Gastroesophageal sphincter (tissue), 4 donors: ENCODE measurements around the gene RHOJ. TPM values are rescaled to one million over a fixed set of nuclear protein-coding genes. Genes with fewer than 3 reads are reported as not detected.

Experiments used
- ATAC-seq: fragments of 150-250 bp; one replicate; pipeline ENCODE4 v1.9.1; 2016; ENCODE audit warnings: mild to moderate bottlenecking, moderate library complexity
- H3K27ac ChIP-seq, 4 donors: fragments of 200-600 bp; sonication (generic) in 3 of 4; 1 replicate in 3 of 4; 2 replicates in 1 of 4; pipeline ENCODE4 v1.5.1; 2016 to 2019
- H3K27me3 ChIP-seq: fragments of 200-600 bp; sonication (generic); one replicate; pipeline ENCODE4 v1.5.1; 2019
- H3K36me3 ChIP-seq, 2 donors: fragments of 200-600 bp; sonication (generic); one replicate each; pipeline ENCODE4 v1.5.1; 2019; ENCODE audit warnings: control low read depth in 1 of 2
- H3K4me1 ChIP-seq, 3 donors: fragments of 200-600 bp; sonication (generic); 1 replicate in 2 of 3; 2 replicates in 1 of 3; pipeline ENCODE4 v1.5.1; 2016 to 2019; ENCODE audit warnings: control low read depth in 2 of 3
- H3K4me3 ChIP-seq, 2 donors: fragments of 200-600 bp; sonication (generic); one replicate each; pipeline ENCODE4 v1.5.1; 2019; ENCODE audit warnings: mild to moderate bottlenecking in 1 of 2, moderate library complexity in 1 of 2
- H3K9me3 ChIP-seq, 3 donors: fragments of 200-600 bp; sonication (generic); one replicate each; pipeline ENCODE4 v1.5.1; 2017 to 2019; ENCODE audit warnings: control low read depth in 2 of 3
- EP300 ChIP-seq: sonication (generic); formaldehyde crosslinking; IDR thresholded peaks from one replicate; pipeline ENCODE4 v1.6.1; 2017; ENCODE audit warnings: antibody characterized with exemption, mild to moderate bottlenecking
- POLR2A ChIP-seq, 2 donors: fragments of 450-650 bp; IDR thresholded peaks; one replicate each; pipeline ENCODE4 v1.6.1; 2017; ENCODE audit warnings: antibody characterized with exemption in 2 of 2, mild to moderate bottlenecking in 2 of 2, moderate library complexity in 1 of 2
- POLR2AphosphoS5 ChIP-seq: sonication (generic); formaldehyde crosslinking; IDR thresholded peaks from one replicate; pipeline ENCODE4 v1.6.1; 2017; ENCODE audit warnings: antibody characterized with exemption
- WGBS, 2 donors: methylation state at CpG; one replicate each; pipeline ENCODE4 v1.1.5; 2018; ENCODE audit warnings: low coverage in 1 of 2; 5-methylcytosine and 5-hydroxymethylcytosine counted together
- total RNA-seq, 4 donors: library from RNA; depleted of rRNA; stranded (reverse); fragments of >200 nt; gene quantifications; one replicate each; pipeline ENCODE4 v1.1.0, GENCODE V29; 2016
- TF ChIP-seq, protein P1 (sequence below), 4 experiments: fragments of 200-600 bp in 2 of 4; fragments of 450-650 bp in 2 of 4; sonication (generic) in 1 of 4; IDR thresholded peaks; one replicate each; pipeline ENCODE4 v1.5.1; 2017 to 2019; ENCODE audit warnings: antibody characterized with exemption in 4 of 4, mild to moderate bottlenecking in 2 of 4, moderate library complexity in 2 of 4

Gene RHOJ
- total RNA-seq, 4 donors from 2014 or later: 12.5 to 12.9 (median 12.7) TPM

DNA sequence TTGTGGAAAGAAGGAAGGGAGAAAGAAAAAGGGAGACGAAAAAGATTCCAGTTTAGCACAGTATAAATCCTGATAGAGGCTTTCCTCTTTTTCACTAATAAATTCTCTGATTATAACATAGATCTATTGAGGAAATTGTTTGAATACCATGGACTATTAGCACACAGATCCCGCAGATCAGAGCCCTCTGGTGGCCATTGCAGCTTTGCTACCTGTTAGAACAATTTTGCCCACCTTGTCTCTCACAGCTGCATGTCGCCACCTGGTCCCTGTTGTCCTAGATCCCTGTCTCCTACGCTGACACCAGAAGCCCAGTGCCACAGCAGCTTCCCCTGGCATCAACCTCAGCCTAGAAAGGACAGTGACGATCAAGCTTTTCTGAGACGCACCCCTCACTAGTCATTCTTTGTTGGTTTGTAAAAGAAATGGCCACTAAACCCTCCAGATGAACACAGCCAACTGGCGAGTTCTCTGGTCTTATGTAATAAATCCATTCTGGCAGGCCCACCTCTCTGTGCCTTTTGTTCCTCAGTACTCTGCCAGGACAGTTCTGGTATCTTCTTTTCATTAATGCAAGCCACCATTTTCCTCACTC is 104.6 kb downstream of the RHOJ start:
- no peaks in the 10 kb centered on the region for H3K4me1 ChIP-seq
- no peak overlapping the region for H3K4me3 ChIP-seq
- TF ChIP-seq, protein P1, sequence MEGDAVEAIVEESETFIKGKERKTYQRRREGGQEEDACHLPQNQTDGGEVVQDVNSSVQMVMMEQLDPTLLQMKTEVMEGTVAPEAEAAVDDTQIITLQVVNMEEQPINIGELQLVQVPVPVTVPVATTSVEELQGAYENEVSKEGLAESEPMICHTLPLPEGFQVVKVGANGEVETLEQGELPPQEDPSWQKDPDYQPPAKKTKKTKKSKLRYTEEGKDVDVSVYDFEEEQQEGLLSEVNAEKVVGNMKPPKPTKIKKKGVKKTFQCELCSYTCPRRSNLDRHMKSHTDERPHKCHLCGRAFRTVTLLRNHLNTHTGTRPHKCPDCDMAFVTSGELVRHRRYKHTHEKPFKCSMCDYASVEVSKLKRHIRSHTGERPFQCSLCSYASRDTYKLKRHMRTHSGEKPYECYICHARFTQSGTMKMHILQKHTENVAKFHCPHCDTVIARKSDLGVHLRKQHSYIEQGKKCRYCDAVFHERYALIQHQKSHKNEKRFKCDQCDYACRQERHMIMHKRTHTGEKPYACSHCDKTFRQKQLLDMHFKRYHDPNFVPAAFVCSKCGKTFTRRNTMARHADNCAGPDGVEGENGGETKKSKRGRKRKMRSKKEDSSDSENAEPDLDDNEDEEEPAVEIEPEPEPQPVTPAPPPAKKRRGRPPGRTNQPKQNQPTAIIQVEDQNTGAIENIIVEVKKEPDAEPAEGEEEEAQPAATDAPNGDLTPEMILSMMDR (IDR thresholded peaks at IDR 0.05): peak in 2 of 4 experiments; percentile 5 to 30
- no peak for TF ChIP-seq EP300
- no peaks in the 10 kb centered on the region for H3K27me3 ChIP-seq
- no peaks in the 10 kb centered on the region for H3K36me3 ChIP-seq
- no peak for ATAC-seq
- 50% methylated on average over 3 to 4 of the region's 7 CpGs for WGBS, 2 donors
- no peak overlapping the region for H3K27ac ChIP-seq
- no peaks in the 10 kb centered on the region for H3K9me3 ChIP-seq

DNA sequence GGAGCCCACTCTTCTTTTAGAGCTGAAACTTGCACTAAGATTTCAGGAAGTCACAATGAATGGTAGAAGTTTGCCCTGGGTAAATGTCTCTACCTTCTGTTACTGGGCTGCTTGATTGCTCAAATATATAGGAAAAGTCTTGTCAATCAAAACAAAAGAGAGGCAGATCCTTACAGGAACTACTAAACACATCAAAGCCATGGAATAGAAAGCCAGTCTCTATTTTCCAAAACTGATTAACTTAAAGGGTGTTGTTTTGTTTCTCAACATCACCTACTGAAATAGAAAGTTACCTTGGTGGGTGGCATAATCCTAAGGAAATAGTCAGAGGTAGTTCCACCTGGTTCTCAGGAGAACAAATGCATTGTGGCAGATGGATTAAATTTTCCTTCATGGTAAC is 114.6 kb downstream of the RHOJ start, which contains the start of gene GPHB5:
Gene GPHB5, minus strand, starts transcription at position 101 of the 400 bp plus-strand sequence. CDS start 1,086 bp downstream, outside the sequence.
- no peak within 1 kb of the TSS for H3K4me3 ChIP-seq
- no peak within 1 kb of the TSS for H3K27ac ChIP-seq
- ATAC-seq: no peak
- no peaks in the 10 kb centered on the region for H3K9me3 ChIP-seq
- H3K27me3 ChIP-seq: no peaks in the 10 kb centered on the region
- H3K36me3 ChIP-seq: no peaks in the 10 kb centered on the region
- TF ChIP-seq POLR2A (IDR thresholded peaks at IDR 0.05) (no peak), POLR2AphosphoS5 (no peak), EP300 (no peak)
- TF ChIP-seq, protein P1 (IDR thresholded peaks at IDR 0.05): no peak
- peaks cover 0 to 4% (median 0%) of the 10 kb centered on the region in 3 donors for H3K4me1 ChIP-seq

DNA sequence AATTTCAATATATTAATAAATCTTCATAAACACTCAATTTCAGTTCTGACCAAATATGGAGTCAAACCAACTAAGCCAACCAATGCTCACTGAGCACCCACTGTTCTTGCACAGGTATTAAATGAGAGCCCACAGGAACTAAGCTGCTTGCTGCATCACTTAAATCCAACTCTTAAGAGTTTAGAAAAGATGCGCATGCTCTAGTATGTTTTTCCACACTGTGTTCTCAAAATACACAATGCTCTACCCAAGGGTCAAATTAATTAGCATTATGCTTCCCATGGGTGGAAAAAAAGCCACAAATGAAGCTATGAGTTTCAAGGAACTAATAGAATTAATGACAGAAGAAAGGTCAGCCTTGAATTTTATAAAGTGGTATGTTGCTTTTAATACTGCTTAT is 118.2 kb downstream of the RHOJ start:
- Histone ChIP-seq H3K4me1 (peaks cover 0 to 4% (median 0%) of the 10 kb centered on the region in 3 donors), H3K4me3 (no peak overlapping the region), H3K27me3 (no peaks in the 10 kb centered on the region), H3K36me3 (no peaks in the 10 kb centered on the region), H3K27ac (no peak overlapping the region), H3K9me3 (no peaks in the 10 kb centered on the region)
- WGBS, 2 donors: 88 to 93% methylated on average over 1 of the region's 1 CpG
- no peak for TF ChIP-seq EP300
- no peak for TF ChIP-seq POLR2A (IDR thresholded peaks at IDR 0.05)
- TF ChIP-seq POLR2AphosphoS5: no peak
- TF ChIP-seq, protein P1 (IDR thresholded peaks at IDR 0.05): no peak
- ATAC-seq: no peak

DNA sequence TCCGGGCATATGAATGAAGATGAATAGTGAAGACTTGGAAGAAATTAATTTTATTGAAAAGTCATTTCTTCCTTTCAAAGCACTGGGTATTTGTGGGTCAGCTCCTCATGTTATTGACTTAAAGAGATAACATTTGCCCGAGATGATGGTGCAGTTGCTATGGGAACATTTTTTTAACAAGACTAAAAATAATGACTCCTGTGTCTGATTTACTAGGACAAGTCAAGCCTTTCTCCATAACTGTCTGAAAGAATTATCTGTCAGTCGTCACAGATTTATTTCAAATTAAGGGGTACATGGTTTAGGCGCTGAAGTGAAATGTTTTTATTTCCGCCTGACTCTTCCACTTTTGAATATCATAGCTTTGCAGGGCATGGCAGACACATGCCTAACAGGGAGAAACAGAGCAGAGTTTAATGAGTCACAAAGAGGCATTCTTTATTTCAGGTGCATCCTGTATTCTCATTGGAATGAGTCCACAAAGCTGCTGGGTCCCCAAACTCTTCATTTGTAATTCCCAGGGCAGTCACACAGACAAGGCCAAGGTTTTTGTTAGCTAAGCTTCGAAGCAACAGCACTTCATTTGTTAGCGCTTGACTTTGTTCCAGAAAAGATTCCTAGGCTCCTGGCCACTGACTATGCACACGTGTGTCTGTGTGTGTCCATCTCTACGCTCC is 118.8 kb downstream of the RHOJ start:
- H3K9me3 ChIP-seq: no peaks in the 10 kb centered on the region
- TF ChIP-seq EP300 (no peak), POLR2A (IDR thresholded peaks at IDR 0.05) (no peak), POLR2AphosphoS5 (no peak)
- TF ChIP-seq, protein P1 (IDR thresholded peaks at IDR 0.05): no peak
- no peak overlapping the region for H3K4me3 ChIP-seq
- H3K27me3 ChIP-seq: no peaks in the 10 kb centered on the region
- no peak overlapping the region for H3K27ac ChIP-seq
- ATAC-seq: no peak
- H3K4me1 ChIP-seq: peaks cover 0 to 4% (median 0%) of the 10 kb centered on the region in 3 donors
- H3K36me3 ChIP-seq: no peaks in the 10 kb centered on the region
- 36 to 46% methylated on average over 9 of the region's 9 CpGs for WGBS, 2 donors

DNA sequence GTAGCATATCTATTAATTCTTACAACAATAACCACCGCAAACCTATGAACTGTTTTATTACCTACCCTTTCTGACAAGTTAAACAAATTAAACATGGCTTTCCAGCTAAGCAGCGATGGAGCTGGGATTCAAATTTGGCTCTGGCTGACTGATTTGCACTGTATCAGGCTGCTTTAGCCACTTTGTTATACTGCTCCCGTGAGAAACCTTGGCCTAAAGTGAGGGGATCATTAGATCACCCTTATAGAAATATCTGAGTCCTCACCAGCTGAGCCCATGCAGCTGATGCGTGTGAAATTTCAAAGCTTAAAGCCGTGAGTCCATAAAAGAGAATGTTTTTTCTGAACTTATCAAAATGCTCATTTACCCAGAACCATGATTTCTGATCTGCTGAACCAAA is 122.6 kb downstream of the RHOJ start:
- no peak overlapping the region for H3K27ac ChIP-seq
- WGBS, 2 donors: 90 to 96% methylated on average over 5 of the region's 5 CpGs
- H3K9me3 ChIP-seq: no peaks in the 10 kb centered on the region
- no peak for ATAC-seq
- no peak overlapping the region for H3K4me3 ChIP-seq
- TF ChIP-seq POLR2A (IDR thresholded peaks at IDR 0.05) (no peak), EP300 (no peak), POLR2AphosphoS5 (no peak)
- TF ChIP-seq, protein P1 (IDR thresholded peaks at IDR 0.05): no peak
- H3K36me3 ChIP-seq: no peaks in the 10 kb centered on the region
- H3K4me1 ChIP-seq: peaks cover 0 to 4% (median 0%) of the 10 kb centered on the region in 3 donors
- no peaks in the 10 kb centered on the region for H3K27me3 ChIP-seq
